GM04504 (cell line): ENCODE data around the gene GPC6.
"Not testable (repeated sequence)": the region's sequence is repeated elsewhere in the genome, so short reads cannot be mapped to it uniquely, and the experiment has no call there.

Experiments used
- DNase-seq: peaks from one replicate; pipeline ENCODE4 v3.0.0-alpha.2; 2012; ENCODE audit warnings: low read depth

Gene GPC6

GRCh38 chr13:94251831-94252608 lies 1025.4 kb downstream of the GPC6 start:
- peak; percentile 58 for DNase-seq

GRCh38 chr13:94254737-94255136 lies 1028.1 kb downstream of the GPC6 start:
- no peak for DNase-seq

- no peak for DNase-seq
Measured at GRCh38 chr13:94256721-94257120, 1030.1 kb downstream of the GPC6 start.

GRCh38 chr13:94259984-94260383 lies 1033.4 kb downstream of the GPC6 start:
- no peak for DNase-seq

GRCh38 chr13:94261163-94261562 lies 1034.6 kb downstream of the GPC6 start:
- DNase-seq = no peak

- no peak for DNase-seq
Measured at GRCh38 chr13:94263038-94263437, 1036.4 kb downstream of the GPC6 start.

- DNase-seq = no peak
Measured at GRCh38 chr13:94267581-94268366, 1041.2 kb downstream of the GPC6 start.

GRCh38 chr13:94268661-94269060 lies 1042.1 kb downstream of the GPC6 start:
- DNase-seq = no peak

GRCh38 chr13:94269557-94269956 lies 1043.0 kb downstream of the GPC6 start:
- DNase-seq = no peak

- no peak for DNase-seq
Measured at GRCh38 chr13:94270556-94270955, 1043.9 kb downstream of the GPC6 start.

- no peak for DNase-seq
Measured at GRCh38 chr13:94272038-94272437, 1045.4 kb downstream of the GPC6 start.

- no peak for DNase-seq
Measured at GRCh38 chr13:94280349-94280748, 1053.7 kb downstream of the GPC6 start.

- no peak for DNase-seq
Measured at GRCh38 chr13:94280845-94281244, 1054.2 kb downstream of the GPC6 start.

GRCh38 chr13:94286581-94286980 lies 1060.0 kb downstream of the GPC6 start:
- DNase-seq = no peak

GRCh38 chr13:94291631-94292322 lies 1065.2 kb downstream of the GPC6 start:
- DNase-seq = no peak

GRCh38 chr13:94292323-94292640 lies 1065.7 kb downstream of the GPC6 start:
- no peak for DNase-seq

GRCh38 chr13:94296471-94296870 lies 1069.9 kb downstream of the GPC6 start:
- DNase-seq = no peak

GRCh38 chr13:94298346-94298745 lies 1071.7 kb downstream of the GPC6 start:
- DNase-seq = no peak

GRCh38 chr13:94300401-94300800 lies 1073.8 kb downstream of the GPC6 start:
- DNase-seq = no peak

- DNase-seq = no peak
Measured at GRCh38 chr13:94301487-94301886, 1074.9 kb downstream of the GPC6 start.

- not testable (repeated sequence) for DNase-seq
Measured at GRCh38 chr13:94302847-94303565, 1076.4 kb downstream of the GPC6 start.

GRCh38 chr13:94303644-94304174 lies 1077.1 kb downstream of the GPC6 start:
- DNase-seq = no peak
